ENCODE data around the gene RASAL2. TPM values are rescaled to one million over a fixed set of nuclear protein-coding genes. Genes with fewer than 3 reads are reported as not detected.

RASAL2 gene
- total and polyA plus RNA-seq, 4 donors, result 21.6 to 32.6 (median 28.7) TPM

DNA sequence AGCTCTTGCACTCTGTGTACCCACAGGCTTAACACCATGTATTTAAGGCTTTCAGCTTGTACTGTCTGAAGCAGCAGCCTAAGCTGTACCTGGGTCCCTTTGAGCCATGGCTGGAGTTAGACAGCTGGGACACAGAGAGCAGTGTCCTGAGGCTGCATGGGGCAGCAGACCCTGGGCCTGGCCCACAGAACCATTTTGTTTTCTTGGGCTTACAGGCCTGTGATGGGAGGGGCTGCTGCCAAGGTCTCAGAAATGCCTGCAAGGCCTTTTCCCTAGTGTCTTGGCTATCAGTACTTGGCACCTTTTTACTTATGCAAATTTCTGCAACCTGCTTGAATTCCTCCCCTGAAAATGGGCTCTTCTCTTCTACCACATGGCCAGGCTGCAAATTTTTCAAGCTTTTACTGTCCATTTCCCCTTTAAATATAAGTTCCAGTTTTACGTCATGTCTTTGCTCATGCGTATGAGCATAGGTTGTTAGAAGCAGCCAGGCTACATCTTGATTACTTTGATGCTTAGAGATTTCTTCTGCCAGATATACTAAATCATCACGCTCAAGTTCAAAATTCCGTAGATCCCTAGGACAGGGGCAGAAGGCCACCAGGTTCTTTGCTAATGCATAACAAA, 259.0 kb downstream of the RASAL2 start:
- H3K4me3 ChIP-seq (ENCODE audit: low read depth, low read length), result no peak overlapping the region
- no peak overlapping the region for H3K27ac ChIP-seq (ENCODE audit: low read depth, low read length)
- H3K36me3 ChIP-seq (ENCODE audit: control insufficient read depth, insufficient read depth, low read length), result no peaks in the 10 kb centered on the region
- H3K4me1 ChIP-seq (ENCODE audit: control insufficient read depth, insufficient read depth, low read length), result no peaks in the 10 kb centered on the region
- H3K9me3 ChIP-seq (ENCODE audit: control insufficient read depth, insufficient read depth, low read length), result peaks cover 3% of the 10 kb centered on the region
- no peak for DNase-seq (ENCODE audit: low read depth in 4 of 6, low spot score in 6 of 6)
- 100% methylated on average over 4 of the region's 4 CpGs for WGBS (ENCODE audit: insufficient coverage)
- H3K27me3 ChIP-seq (ENCODE audit: control insufficient read depth, insufficient read depth, low read length), result no peaks in the 10 kb centered on the region

DNA sequence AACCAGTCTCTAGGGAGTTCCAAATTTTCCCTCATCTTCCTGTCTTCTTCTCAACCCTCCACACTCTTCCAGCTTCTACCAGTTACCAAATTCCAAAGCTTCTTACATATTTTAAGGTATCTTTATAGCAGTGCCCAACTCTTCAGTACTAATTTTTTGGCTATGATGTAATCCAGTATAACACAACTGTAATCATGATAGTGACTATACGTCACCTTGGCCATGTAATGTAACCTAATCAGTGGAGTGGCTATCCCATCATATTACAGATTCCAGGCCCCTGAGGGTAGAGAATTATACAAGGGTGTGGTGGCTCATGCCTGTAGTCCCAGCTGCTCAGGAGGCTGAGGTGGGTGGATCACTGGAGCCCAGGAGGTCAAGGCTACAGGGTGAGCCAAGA, 259.6 kb downstream of the RASAL2 start:
- Histone ChIP-seq H3K27me3 (ENCODE audit: control insufficient read depth, insufficient read depth, low read length) (no peaks in the 10 kb centered on the region), H3K4me3 (ENCODE audit: low read depth, low read length) (no peak overlapping the region), H3K27ac (ENCODE audit: low read depth, low read length) (no peak overlapping the region), H3K36me3 (ENCODE audit: control insufficient read depth, insufficient read depth, low read length) (no peaks in the 10 kb centered on the region), H3K4me1 (ENCODE audit: control insufficient read depth, insufficient read depth, low read length) (no peaks in the 10 kb centered on the region), H3K9me3 (ENCODE audit: control insufficient read depth, insufficient read depth, low read length) (peaks cover 3% of the 10 kb centered on the region)
- no peak for DNase-seq (ENCODE audit: low read depth in 4 of 6, low spot score in 6 of 6)
- WGBS (ENCODE audit: insufficient coverage), result no CpG with 5 or more reads among the region's 1 CpG

DNA sequence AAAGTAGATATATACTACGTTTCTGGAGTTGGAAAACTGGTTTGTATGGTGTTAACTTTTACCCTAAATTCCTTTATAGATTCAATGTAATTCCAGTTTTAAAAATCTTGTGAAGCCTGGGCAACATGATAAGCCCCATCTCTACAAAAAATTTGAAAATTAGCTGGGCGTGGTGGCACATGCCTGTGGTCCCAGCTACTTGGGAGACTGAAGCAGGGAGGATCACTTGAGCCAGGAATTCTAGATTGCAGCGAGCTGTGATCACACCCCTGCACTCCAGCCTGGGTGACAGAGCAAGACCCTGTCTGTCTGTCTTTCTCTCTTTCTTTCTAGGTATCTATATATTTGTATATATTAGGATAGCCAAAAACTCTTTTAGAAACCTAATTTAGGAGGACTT, 260.9 kb downstream of the RASAL2 start:
- no peaks in the 10 kb centered on the region for H3K36me3 ChIP-seq (ENCODE audit: control insufficient read depth, insufficient read depth, low read length)
- H3K27me3 ChIP-seq (ENCODE audit: control insufficient read depth, insufficient read depth, low read length), result no peaks in the 10 kb centered on the region
- no peaks in the 10 kb centered on the region for H3K4me1 ChIP-seq (ENCODE audit: control insufficient read depth, insufficient read depth, low read length)
- DNase-seq (ENCODE audit: low read depth in 4 of 6, low spot score in 6 of 6), result no peak
- H3K9me3 ChIP-seq (ENCODE audit: control insufficient read depth, insufficient read depth, low read length), result peaks cover 3% of the 10 kb centered on the region
- H3K4me3 ChIP-seq (ENCODE audit: low read depth, low read length), result no peak overlapping the region
- 100% methylated on average over 1 of the region's 3 CpGs for WGBS (ENCODE audit: insufficient coverage)
- no peak overlapping the region for H3K27ac ChIP-seq (ENCODE audit: low read depth, low read length)

DNA sequence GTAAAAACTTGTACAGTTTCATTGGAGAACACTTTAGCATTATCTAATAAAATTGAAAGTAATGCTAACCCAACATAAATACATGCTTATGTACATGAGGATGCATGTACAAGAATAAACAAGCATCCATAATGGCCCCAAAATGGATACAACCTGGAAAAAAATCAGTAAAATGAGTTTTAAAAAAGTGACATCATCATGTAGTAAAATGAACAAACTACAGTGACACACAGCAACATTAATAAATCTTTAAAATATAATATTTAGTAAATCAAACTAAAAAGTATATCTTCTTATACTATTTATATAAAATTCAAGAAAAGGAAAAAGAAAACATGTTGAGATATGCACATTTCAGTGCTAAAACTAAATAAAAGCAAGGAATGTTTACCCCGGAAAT, 262.4 kb downstream of the RASAL2 start:
- Histone ChIP-seq H3K36me3 (ENCODE audit: control insufficient read depth, insufficient read depth, low read length) (no peaks in the 10 kb centered on the region), H3K4me3 (ENCODE audit: low read depth, low read length) (no peak overlapping the region), H3K27ac (ENCODE audit: low read depth, low read length) (no peak overlapping the region), H3K4me1 (ENCODE audit: control insufficient read depth, insufficient read depth, low read length) (no peaks in the 10 kb centered on the region), H3K9me3 (ENCODE audit: control insufficient read depth, insufficient read depth, low read length) (peaks cover 3% of the 10 kb centered on the region), H3K27me3 (ENCODE audit: control insufficient read depth, insufficient read depth, low read length) (no peaks in the 10 kb centered on the region)
- DNase-seq (ENCODE audit: low read depth in 4 of 6, low spot score in 6 of 6), result no peak
- no CpG with 5 or more reads among the region's 1 CpG for WGBS (ENCODE audit: insufficient coverage)

DNA sequence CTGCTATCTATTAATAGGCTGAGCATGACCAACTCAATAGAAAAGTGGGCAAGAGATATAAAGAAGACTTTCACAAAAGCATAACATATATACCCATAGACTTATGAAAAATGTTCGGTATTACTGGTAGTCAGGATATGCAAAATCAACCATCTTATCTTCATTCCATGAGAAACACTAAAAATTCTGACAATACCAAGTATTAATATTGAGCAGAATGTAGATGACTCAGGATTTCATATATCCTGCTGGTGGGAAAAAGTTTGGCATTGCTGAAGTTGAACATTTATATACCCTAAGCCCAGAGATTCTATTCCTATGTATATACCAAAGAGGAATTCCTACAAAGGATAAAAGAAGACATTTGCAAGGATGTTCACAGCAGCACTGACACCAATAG, 264.6 kb downstream of the RASAL2 start:
- no peak for DNase-seq (ENCODE audit: low read depth in 4 of 6, low spot score in 6 of 6)
- H3K27me3 ChIP-seq (ENCODE audit: control insufficient read depth, insufficient read depth, low read length), result no peaks in the 10 kb centered on the region
- no peak overlapping the region for H3K27ac ChIP-seq (ENCODE audit: low read depth, low read length)
- H3K9me3 ChIP-seq (ENCODE audit: control insufficient read depth, insufficient read depth, low read length), result no peaks in the 10 kb centered on the region
- no peaks in the 10 kb centered on the region for H3K4me1 ChIP-seq (ENCODE audit: control insufficient read depth, insufficient read depth, low read length)
- no peaks in the 10 kb centered on the region for H3K36me3 ChIP-seq (ENCODE audit: control insufficient read depth, insufficient read depth, low read length)
- no CpG with 5 or more reads among the region's 1 CpG for WGBS (ENCODE audit: insufficient coverage)
- no peak overlapping the region for H3K4me3 ChIP-seq (ENCODE audit: low read depth, low read length)

DNA sequence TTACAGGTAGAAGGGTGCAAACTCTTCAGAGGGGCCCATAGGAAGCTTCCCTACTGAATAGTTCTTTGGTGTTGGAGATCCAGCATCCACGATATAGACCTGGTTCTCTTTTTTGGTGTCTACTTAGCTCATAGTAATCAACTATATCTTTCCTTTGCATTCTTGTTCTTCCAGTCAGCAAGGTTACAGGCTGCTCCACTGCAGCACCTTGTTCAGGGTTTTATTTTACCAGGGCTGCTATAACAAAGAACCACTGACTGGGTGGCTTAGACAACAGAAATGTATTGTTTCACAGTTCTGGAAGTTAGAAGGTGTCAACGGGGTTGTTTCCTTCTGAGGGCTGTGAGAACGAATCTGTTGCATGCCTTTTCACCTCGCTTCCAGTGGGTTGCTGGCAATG, 266.5 kb downstream of the RASAL2 start:
- Histone ChIP-seq H3K4me3 (ENCODE audit: low read depth, low read length) (no peak overlapping the region), H3K27ac (ENCODE audit: low read depth, low read length) (no peak overlapping the region), H3K27me3 (ENCODE audit: control insufficient read depth, insufficient read depth, low read length) (no peaks in the 10 kb centered on the region), H3K36me3 (ENCODE audit: control insufficient read depth, insufficient read depth, low read length) (no peaks in the 10 kb centered on the region), H3K4me1 (ENCODE audit: control insufficient read depth, insufficient read depth, low read length) (no peaks in the 10 kb centered on the region), H3K9me3 (ENCODE audit: control insufficient read depth, insufficient read depth, low read length) (no peaks in the 10 kb centered on the region)
- WGBS (ENCODE audit: insufficient coverage), result 93% methylated on average over 4 of the region's 4 CpGs
- DNase-seq (ENCODE audit: low read depth in 4 of 6, low spot score in 6 of 6), result no peak

DNA sequence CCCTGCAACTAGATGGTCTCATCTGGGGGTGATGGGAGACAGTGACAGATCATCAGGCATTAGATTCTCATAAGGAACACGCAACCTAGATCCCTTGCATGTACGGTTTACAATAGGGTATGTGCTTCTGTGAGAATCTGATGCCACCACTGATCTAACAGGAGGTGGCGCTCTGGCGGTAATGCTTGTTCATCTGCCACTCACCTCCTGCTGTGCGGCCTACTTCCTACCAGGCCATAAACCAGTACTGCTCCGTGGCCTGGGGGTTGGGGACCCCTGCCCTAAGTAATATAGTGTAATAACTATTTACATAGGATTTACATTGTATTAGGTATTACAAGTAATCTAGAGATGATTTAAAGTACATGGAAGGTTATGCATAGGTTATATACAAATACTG, 267.9 kb downstream of the RASAL2 start:
- Histone ChIP-seq H3K27ac (ENCODE audit: low read depth, low read length) (no peak overlapping the region), H3K4me3 (ENCODE audit: low read depth, low read length) (no peak overlapping the region), H3K4me1 (ENCODE audit: control insufficient read depth, insufficient read depth, low read length) (no peaks in the 10 kb centered on the region), H3K27me3 (ENCODE audit: control insufficient read depth, insufficient read depth, low read length) (no peaks in the 10 kb centered on the region), H3K36me3 (ENCODE audit: control insufficient read depth, insufficient read depth, low read length) (no peaks in the 10 kb centered on the region), H3K9me3 (ENCODE audit: control insufficient read depth, insufficient read depth, low read length) (no peaks in the 10 kb centered on the region)
- WGBS (ENCODE audit: insufficient coverage), result 100% methylated on average over 1 of the region's 6 CpGs
- DNase-seq (ENCODE audit: low read depth in 4 of 6, low spot score in 6 of 6), result no peak

DNA sequence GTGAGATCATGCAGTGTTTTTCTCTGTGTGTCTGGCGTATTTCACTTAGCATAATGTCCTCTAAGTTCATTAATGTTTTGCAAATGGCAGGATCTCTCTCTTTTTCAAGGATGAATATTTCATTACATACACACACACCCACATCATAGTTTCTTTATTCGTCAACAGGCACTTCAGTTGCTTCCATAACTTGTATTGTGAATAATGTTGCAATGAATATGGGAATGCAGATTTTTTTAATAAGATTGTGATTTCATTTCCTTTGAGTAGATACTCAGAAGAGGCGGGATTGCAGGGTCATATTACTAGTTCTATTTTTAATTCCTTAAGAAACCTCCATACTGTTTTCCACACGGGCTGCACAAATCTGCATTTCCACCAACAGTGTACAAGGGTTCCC, 268.8 kb downstream of the RASAL2 start:
- Histone ChIP-seq H3K4me3 (ENCODE audit: low read depth, low read length) (no peak overlapping the region), H3K27me3 (ENCODE audit: control insufficient read depth, insufficient read depth, low read length) (no peaks in the 10 kb centered on the region), H3K27ac (ENCODE audit: low read depth, low read length) (no peak overlapping the region), H3K4me1 (ENCODE audit: control insufficient read depth, insufficient read depth, low read length) (no peaks in the 10 kb centered on the region), H3K36me3 (ENCODE audit: control insufficient read depth, insufficient read depth, low read length) (no peaks in the 10 kb centered on the region), H3K9me3 (ENCODE audit: control insufficient read depth, insufficient read depth, low read length) (no peaks in the 10 kb centered on the region)
- no peak for DNase-seq (ENCODE audit: low read depth in 4 of 6, low spot score in 6 of 6)
- no CpG with 5 or more reads among the region's 4 CpGs for WGBS (ENCODE audit: insufficient coverage)

DNA sequence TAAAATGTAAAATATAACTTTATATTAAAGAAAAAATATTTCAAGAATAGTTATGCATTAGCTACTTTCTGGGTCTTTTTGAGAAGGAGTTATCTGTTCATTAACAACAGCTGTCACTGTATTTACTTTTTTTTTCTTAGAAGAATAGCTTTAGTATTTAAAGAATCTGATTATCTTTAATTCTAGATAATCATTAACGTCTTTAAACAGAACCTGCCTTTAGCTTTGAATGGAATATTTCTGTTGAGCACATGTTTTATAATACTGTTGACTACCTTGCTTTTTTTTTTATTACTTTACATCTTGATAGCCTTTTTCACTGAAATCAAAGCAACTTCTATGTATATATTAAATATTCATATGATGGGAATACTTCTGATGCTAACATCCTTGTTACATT, 270.9 kb downstream of the RASAL2 start:
- Histone ChIP-seq H3K36me3 (ENCODE audit: control insufficient read depth, insufficient read depth, low read length) (no peaks in the 10 kb centered on the region), H3K9me3 (ENCODE audit: control insufficient read depth, insufficient read depth, low read length) (no peaks in the 10 kb centered on the region), H3K4me1 (ENCODE audit: control insufficient read depth, insufficient read depth, low read length) (no peaks in the 10 kb centered on the region), H3K27ac (ENCODE audit: low read depth, low read length) (no peak overlapping the region), H3K27me3 (ENCODE audit: control insufficient read depth, insufficient read depth, low read length) (no peaks in the 10 kb centered on the region), H3K4me3 (ENCODE audit: low read depth, low read length) (no peak overlapping the region)
- WGBS (ENCODE audit: insufficient coverage), result no CpG with 5 or more reads among the region's 1 CpG
- no peak for DNase-seq (ENCODE audit: low read depth in 4 of 6, low spot score in 6 of 6)

DNA sequence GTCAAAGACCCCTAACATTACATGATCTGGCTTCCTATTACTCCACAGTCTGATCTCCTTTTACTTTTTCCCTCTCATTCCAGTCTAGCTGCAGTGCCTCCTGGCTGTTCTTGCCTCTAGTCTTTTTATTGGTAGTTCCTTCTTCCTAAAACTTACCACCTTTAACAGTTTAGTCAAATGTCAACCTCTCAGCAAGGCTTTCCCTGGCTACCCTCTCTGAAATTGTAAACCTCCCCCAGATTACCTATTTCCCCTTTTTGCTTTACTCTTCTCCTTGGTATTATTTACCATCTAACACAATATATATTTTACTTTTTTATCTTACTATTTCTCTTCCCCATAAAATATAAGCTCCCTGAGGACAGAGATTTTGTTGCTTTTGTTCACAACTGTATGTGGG, 273.2 kb downstream of the RASAL2 start:
- no peaks in the 10 kb centered on the region for H3K4me1 ChIP-seq (ENCODE audit: control insufficient read depth, insufficient read depth, low read length)
- no peak for DNase-seq (ENCODE audit: low read depth in 4 of 6, low spot score in 6 of 6)
- H3K4me3 ChIP-seq (ENCODE audit: low read depth, low read length), result no peak overlapping the region

More for the DNA sequence above, 273.2 kb downstream of the RASAL2 start:
- Histone ChIP-seq H3K27ac (ENCODE audit: low read depth, low read length) (no peak overlapping the region), H3K9me3 (ENCODE audit: control insufficient read depth, insufficient read depth, low read length) (no peaks in the 10 kb centered on the region), H3K36me3 (ENCODE audit: control insufficient read depth, insufficient read depth, low read length) (no peaks in the 10 kb centered on the region), H3K27me3 (ENCODE audit: control insufficient read depth, insufficient read depth, low read length) (no peaks in the 10 kb centered on the region)

All from spinal cord (tissue), 10 donors.